ENCODE measurements around the gene GRAP2.

- TF ChIP-seq CTCF (IDR thresholded peaks at IDR 0.05; ENCODE audit: extremely low read depth in 1 of 2, insufficient read depth in 1 of 2, low read depth in 1 of 2, low read length in 2 of 2) (no peak), POLR2AphosphoS5 (IDR thresholded peaks at IDR 0.05; ENCODE audit: insufficient read depth, low read depth, low read length) (no peak)
Observed at GRCh38 chr22:39935116-39935515, 34.2 kb downstream of the GRAP2 start.

Data from endothelial cell of umbilical vein (primary cell).